ENCODE results near the gene PPP3CB. TPM values are rescaled to one million over a fixed set of nuclear protein-coding genes. Genes with fewer than 3 reads are reported as not detected.

The PPP3CB gene
- total RNA-seq, 8 experiments from 2014 or later: 17.7 to 53.8 (median 39.7) TPM

DNA sequence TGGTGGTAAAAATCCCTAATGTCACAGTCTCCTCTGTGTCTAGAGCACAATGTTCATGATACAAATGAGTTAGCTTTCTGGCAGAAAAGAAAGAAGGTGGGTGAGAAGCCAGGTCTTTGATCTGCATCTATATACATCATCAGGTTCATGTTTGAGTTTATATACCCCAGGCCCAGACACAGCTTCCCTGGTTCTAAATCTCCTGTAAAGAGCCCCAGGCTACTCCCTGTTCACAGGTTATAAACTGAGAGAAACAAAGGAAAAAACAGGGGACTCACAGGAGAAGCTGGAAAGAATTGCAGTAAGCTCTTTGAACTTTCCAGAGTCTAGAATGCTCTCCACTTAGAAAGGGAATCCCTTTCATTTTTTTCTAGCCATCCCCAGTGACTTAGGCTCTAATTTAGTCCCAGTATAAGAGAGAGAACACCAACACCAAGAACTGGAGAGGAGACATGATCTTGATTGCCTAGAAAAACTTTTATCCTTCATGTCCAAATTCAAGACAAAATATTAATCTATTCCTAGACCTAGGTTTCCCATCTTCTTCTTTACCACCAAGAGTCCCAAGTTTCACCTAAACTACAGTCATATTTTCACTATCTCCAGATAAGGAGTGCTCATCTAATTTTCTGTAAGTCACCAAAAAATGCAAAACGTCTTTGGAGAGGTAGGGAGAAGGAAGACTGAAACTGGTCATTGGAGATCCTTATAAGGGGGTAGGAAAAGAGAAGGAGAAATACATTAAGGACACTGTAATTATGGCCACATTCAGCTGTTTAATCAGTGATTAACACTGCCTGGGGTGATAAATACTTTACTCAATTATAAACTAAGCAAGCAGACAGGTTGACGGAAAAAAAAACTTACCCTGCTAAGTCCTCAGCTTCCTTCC lies 62.9 kb downstream of the PPP3CB start:
- no peak overlapping the region for H3K27ac ChIP-seq
- 40 to 100% (median 63%) methylated on average over 1 to 2 of the region's 2 CpGs; no CpG with 5 or more reads in 3 of the 10 experiments for WGBS, 10 experiments
- ATAC-seq (replicated peaks in 6 of 8): no peak
- no peaks in the 10 kb centered on the region for H3K4me1 ChIP-seq (replicated peaks in 1 of 2)
- no peak overlapping the region for H3K4me3 ChIP-seq
- in situ Hi-C loops (cut with MboI; ENCODE audit: low pct_unique_long_range_greater_than_20kb in 2 of 9, low sequenced_read_pairs in 9 of 9, unreplicated experiment in 9 of 9): no loop called here

DNA sequence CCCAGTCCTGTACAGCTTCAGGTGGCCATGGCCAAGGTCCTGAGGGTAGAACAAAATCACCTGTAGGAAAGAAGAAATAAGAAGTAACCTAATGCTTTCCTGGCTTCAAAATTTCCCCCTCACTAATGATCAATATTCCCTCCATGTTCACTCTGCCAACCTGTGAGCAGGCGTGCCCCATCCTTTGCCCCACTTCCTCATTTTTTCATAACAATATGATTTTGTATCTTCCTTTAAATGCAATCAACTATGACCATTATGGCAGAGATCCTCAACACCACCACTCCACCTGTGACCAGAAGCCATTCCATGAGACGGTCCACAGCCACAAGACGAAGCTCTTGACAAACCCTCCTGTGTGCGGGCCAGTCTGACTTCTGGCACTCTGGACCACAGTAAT lies 69.5 kb downstream of the PPP3CB start:
- Histone ChIP-seq H3K4me1 (replicated peaks in 1 of 2) (no peaks in the 10 kb centered on the region), H3K4me3 (no peak overlapping the region), H3K27ac (no peak overlapping the region)
- in situ Hi-C loops (cut with MboI; ENCODE audit: low pct_unique_long_range_greater_than_20kb in 2 of 9, low sequenced_read_pairs in 9 of 9, unreplicated experiment in 9 of 9): no loop called here
- ATAC-seq (replicated peaks in 6 of 8): no peak
- 95 to 100% (median 100%) methylated on average over 1 to 4 of the region's 4 CpGs; no CpG with 5 or more reads in 4 of the 10 experiments for WGBS, 10 experiments

DNA sequence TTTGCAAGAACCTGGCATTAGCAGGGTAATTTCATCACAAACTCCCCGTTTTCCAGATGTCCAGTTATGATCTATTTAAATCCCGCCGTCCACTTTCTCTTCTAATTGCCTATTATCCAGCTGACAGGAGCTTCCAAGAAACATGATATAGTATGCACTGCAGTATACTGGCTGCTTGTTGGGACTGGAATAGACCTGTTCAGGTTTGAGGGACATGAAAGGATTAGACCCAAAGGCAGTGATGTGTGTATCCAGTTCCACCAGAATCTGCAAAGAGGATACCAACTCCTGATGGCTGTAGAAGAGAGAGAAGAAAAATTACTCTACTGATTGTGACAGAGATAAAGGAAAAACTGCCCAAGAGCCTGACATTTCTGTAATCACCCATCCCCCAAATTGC lies 71.3 kb downstream of the PPP3CB start:
- Histone ChIP-seq H3K4me3 (no peak overlapping the region), H3K4me1 (replicated peaks in 1 of 2) (no peaks in the 10 kb centered on the region), H3K27ac (no peak overlapping the region)
- in situ Hi-C loops (cut with MboI; ENCODE audit: low pct_unique_long_range_greater_than_20kb in 2 of 9, low sequenced_read_pairs in 9 of 9, unreplicated experiment in 9 of 9): no loop called here
- no peak for ATAC-seq (replicated peaks in 6 of 8)
- WGBS, 10 experiments: 80 to 100% (median 90%) methylated on average over 1 to 3 of the region's 3 CpGs; no CpG with 5 or more reads in 1 of the 10 experiments

DNA sequence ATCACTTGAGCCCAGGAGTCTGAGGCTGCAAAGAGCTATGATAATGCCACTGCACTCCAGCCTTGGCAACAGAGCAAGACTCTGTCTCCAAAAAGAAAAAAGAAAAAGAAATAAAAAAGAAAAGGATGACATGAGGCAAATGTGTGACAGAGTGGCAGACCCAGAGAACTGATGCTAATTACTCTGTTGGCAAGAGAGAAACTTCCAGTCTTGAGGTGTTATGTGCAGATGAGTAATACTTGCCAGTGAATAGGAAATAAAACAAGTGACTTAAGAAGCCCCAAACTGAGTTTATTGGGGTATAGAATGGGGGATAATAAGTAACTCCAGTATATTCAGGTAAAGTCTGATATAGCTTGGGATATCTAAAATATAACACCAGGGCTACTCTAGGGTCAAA lies 72.5 kb downstream of the PPP3CB start:
- no peak overlapping the region for H3K4me3 ChIP-seq
- H3K27ac ChIP-seq: no peak overlapping the region
- in situ Hi-C loops (cut with MboI; ENCODE audit: low pct_unique_long_range_greater_than_20kb in 2 of 9, low sequenced_read_pairs in 9 of 9, unreplicated experiment in 9 of 9): no loop called here
- H3K4me1 ChIP-seq (replicated peaks in 1 of 2): no peaks in the 10 kb centered on the region
- no peak for ATAC-seq (replicated peaks in 6 of 8)

DNA sequence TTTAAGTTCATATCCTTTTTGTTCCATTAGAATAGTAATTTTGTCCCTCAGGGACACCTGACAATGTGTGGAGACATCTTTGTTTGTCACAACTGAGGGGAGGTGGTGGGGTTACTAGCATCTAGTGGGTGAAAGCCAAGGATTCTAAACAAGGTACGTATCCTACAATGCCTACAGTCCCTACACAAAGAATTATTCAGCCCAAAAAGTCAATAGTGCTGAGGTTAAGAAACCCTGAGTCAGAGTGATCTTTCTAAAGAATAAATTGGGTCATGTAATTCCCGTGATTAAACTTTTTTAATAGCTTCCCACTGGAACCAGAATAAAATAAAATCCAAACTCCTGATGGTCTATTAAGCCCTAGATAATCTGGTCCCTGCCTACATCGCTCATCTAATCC lies 79.3 kb downstream of the PPP3CB start:
- 63 to 100% (median 93%) methylated on average over 1 to 3 of the region's 3 CpGs; no CpG with 5 or more reads in 2 of the 10 experiments for WGBS, 10 experiments
- Histone ChIP-seq H3K4me3 (no peak overlapping the region), H3K27ac (no peak overlapping the region), H3K4me1 (replicated peaks in 1 of 2) (peaks cover 5 to 8% of the 10 kb centered on the region in 2 donors)
- ATAC-seq (replicated peaks in 6 of 8): no peak
- in situ Hi-C loops (cut with MboI; ENCODE audit: low pct_unique_long_range_greater_than_20kb in 2 of 9, low sequenced_read_pairs in 9 of 9, unreplicated experiment in 9 of 9): no loop called here

DNA sequence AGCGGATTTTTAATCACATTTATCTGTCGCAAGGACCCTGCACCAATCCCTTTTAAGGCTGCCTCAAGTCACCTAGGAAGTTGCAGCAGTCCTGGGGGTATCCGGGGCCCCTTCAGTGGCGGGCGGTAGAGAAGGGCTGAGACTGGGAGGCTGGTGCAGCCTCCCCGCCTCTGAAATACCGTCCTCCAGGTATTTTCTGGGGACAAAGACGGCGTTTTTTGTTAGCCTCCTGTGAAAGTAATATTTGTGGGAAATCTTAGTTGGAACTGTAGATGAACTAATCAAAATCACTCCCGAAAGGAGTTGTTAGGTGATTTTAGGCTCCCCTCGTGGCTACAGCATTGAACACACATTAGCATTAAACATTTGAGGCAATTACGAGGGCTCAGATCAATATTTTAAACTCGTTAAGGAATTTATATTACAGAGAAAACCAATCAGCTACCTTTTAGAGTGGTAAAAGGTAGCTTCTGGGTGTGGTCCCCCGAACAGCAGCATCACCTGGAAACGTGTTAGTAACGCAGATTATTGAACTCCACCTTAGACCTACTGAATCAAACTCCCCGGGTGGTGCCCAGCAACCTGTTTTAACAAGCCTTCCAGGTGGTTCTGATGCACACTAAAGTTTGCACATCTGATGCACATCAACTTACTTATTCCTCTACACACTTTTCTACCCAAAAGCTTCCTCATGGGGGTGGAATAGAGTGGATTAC lies 81.4 kb downstream of the PPP3CB start:
- peaks cover 5 to 8% of the 10 kb centered on the region in 2 donors for H3K4me1 ChIP-seq (replicated peaks in 1 of 2)
- WGBS, 10 experiments: 0 to 33% (median 3%) methylated on average over 1 to 7 of the region's 17 CpGs; no CpG with 5 or more reads in 2 of the 10 experiments
- peak in 2 of 8 experiments; percentile 5 to 9 for ATAC-seq (replicated peaks in 6 of 8)
- peak overlapping the region; percentile 91 to 92 for H3K27ac ChIP-seq
- in situ Hi-C loops (cut with MboI; ENCODE audit: low pct_unique_long_range_greater_than_20kb in 2 of 9, low sequenced_read_pairs in 9 of 9, unreplicated experiment in 9 of 9): no loop called here
- H3K4me3 ChIP-seq: peak overlapping the region; percentile 86 to 92 (median 88)

DNA sequence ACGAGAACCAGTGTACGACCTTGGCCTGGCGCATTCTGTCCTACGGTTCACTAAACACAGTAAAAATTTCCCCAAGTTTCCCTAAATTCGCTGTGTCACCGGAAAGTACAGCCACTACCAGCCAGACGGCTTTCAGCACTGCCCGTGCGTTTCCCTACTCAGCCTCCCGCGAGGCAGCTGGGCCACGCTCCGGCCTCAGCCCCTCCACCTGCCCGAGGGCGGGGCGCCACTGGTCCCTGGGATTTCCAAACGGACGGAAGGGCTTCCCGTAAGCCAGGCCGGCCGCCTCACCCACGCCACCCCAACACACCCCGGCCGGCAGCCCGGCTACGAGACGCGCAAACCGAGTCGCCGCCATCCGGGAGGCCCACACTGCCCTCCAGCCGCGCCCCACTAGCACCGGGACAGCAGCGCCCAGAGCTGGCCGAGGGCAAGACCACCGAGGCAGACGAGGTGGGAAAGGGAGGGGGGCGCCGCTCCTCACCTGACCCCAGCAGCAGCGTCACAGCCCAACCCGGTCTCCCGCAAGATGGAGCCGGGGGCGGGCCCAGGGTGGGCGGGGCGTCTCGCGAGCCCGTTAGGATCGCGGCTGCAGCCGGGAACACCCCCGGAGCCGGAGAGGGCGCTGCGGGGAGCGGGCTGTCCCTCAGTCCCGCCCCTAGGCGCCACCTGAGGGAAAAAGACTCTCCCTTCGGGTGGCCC lies 82.1 kb downstream of the PPP3CB start, which contains the start of gene ANXA7:
Gene ANXA7 (minus strand): TSS at position 531 of the 702 bp plus-strand sequence. CDS start 13,202 bp downstream, outside the sequence.
- Histone ChIP-seq H3K27ac (peak within 1 kb of the TSS; percentile 91 to 92), H3K4me1 (replicated peaks in 1 of 2) (peaks cover 5 to 8% of the 10 kb centered on the region in 2 donors), H3K4me3 (peak within 1 kb of the TSS; percentile 86 to 92 (median 88))
- in situ Hi-C loops (cut with MboI; ENCODE audit: low pct_unique_long_range_greater_than_20kb in 2 of 9, low sequenced_read_pairs in 9 of 9, unreplicated experiment in 9 of 9): no loop called here
- peak; percentile 80 to 96 (median 95) for ATAC-seq (replicated peaks in 6 of 8)
- WGBS, 10 experiments: 0 to 2% (median 0%) methylated on average over 3 to 12 of the region's 62 CpGs; no CpG with 5 or more reads in 5 of the 10 experiments

DNA sequence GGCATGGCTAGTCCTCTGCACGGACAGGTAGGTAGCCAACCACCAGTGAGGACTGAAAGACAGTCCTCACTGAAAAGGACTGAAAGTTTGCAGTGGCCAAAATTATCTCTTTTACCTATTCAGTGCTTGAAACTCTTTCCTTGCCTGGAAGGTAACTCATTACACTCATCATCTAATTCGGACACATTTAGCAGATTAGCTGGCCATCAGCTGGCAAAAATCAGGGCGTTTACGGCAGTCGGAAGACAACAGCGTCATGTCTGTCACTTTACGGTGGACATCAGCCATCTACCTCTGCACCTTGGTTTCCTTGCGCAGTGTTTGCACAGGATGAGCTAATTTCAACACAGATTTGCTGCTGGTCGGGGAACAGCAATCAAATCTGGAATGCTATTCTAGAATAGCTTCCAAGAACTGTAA lies 82.7 kb downstream of the PPP3CB start:
- in situ Hi-C loops (cut with MboI; ENCODE audit: low pct_unique_long_range_greater_than_20kb in 2 of 9, low sequenced_read_pairs in 9 of 9, unreplicated experiment in 9 of 9): no loop called here
- ATAC-seq (replicated peaks in 6 of 8): peak; percentile 8 to 36 (median 20)
- peaks cover 5 to 8% of the 10 kb centered on the region in 2 donors for H3K4me1 ChIP-seq (replicated peaks in 1 of 2)

DNA sequence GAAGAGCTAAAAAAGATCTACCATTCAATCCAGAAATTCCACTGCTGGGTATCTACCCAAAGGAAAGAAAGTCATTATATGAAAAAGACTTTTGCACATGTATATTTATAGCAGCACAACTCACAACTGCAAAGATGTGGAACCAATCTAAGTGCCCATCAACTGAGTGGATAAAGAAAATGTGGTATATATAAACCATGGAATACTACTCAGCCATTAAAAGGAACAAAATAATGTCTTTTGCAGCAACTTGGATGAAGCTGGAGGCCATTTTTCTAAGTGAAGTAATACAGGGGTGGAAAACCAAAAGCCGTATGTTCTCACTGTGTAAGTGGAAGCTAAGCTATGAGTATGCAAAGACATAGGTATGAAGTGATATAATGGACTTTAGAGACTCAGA lies 84.9 kb downstream of the PPP3CB start:
- WGBS, 10 experiments: 86 to 100% (median 100%) methylated on average over 1 of the region's 1 CpG; no CpG with 5 or more reads in 3 of the 10 experiments
- H3K4me3 ChIP-seq: no peak overlapping the region
- peaks cover 5 to 8% of the 10 kb centered on the region in 2 donors for H3K4me1 ChIP-seq (replicated peaks in 1 of 2)
- ATAC-seq (replicated peaks in 6 of 8): no peak
- in situ Hi-C loops (cut with MboI; ENCODE audit: low pct_unique_long_range_greater_than_20kb in 2 of 9, low sequenced_read_pairs in 9 of 9, unreplicated experiment in 9 of 9): no loop called here
- no peak overlapping the region for H3K27ac ChIP-seq

More for the DNA sequence above, 82.7 kb downstream of the PPP3CB start:
- H3K27ac ChIP-seq: peak overlapping the region; percentile 91 to 92
- H3K4me3 ChIP-seq: peak overlapping the region; percentile 86 to 92 (median 88)
- 0 to 18% (median 2%) methylated on average over 1 to 9 of the region's 9 CpGs; no CpG with 5 or more reads in 1 of the 10 experiments for WGBS, 10 experiments

DNA sequence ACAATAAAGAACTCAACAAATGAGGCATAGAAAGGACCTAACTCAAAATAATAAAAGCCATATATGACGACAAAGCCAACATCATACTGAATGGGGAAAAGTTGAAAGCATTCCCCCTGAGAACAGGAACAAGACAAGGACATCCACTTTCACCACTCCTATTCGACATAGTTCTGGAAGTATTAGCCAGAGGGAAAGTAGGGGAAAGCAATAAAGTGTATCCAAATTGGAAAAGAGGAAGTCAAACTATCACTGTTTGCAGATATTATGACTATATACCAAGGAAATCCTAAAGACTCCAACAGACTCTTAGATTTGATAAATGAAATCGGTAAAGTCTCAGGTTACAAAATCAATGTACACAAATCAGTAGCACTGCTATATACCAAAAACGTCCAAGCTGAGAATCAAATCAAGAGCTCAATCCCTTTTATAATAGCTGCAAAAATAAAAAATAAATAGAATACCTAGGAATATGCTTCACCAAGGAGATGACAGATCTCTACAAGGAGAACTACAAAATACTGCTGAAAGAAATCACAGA lies 86.8 kb downstream of the PPP3CB start:
- H3K4me1 ChIP-seq (replicated peaks in 1 of 2): peaks cover 5% of the 10 kb centered on the region in 2 donors
- H3K4me3 ChIP-seq: no peak overlapping the region
- 53 to 93% (median 86%) methylated on average over 2 to 4 of the region's 4 CpGs; no CpG with 5 or more reads in 1 of the 10 experiments for WGBS, 10 experiments
- H3K27ac ChIP-seq: no peak overlapping the region
- in situ Hi-C loops (cut with MboI; ENCODE audit: low pct_unique_long_range_greater_than_20kb in 2 of 9, low sequenced_read_pairs in 9 of 9, unreplicated experiment in 9 of 9): no loop called here
- no peak for ATAC-seq (replicated peaks in 6 of 8)

DNA sequence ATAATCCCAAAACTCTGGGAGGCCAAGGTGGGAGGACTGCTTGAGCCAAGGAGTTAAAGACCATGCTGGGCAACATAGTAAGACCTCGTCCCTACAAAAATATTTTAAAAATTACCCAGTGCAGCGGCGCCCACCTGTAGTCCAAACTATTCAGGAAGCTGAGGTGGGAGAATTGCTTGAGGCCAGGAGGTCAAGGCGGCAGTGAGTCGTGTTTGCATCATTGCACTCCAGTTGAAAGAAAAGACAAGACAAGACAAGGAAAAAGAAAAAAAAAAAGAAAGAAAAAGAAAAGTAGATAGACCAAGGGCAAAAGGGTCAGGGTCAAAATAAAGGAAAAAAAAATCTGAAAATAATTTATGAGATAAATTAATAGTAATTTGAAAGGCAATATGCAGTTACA lies 87.8 kb downstream of the PPP3CB start:
- WGBS, 10 experiments: 67 to 96% (median 90%) methylated on average over 3 to 5 of the region's 5 CpGs
- no peak for ATAC-seq (replicated peaks in 6 of 8)
- no peak overlapping the region for H3K4me3 ChIP-seq
- in situ Hi-C loops (cut with MboI; ENCODE audit: low pct_unique_long_range_greater_than_20kb in 2 of 9, low sequenced_read_pairs in 9 of 9, unreplicated experiment in 9 of 9): no loop called here
- H3K4me1 ChIP-seq (replicated peaks in 1 of 2): peaks cover 5% of the 10 kb centered on the region in 2 donors
- no peak overlapping the region for H3K27ac ChIP-seq

DNA sequence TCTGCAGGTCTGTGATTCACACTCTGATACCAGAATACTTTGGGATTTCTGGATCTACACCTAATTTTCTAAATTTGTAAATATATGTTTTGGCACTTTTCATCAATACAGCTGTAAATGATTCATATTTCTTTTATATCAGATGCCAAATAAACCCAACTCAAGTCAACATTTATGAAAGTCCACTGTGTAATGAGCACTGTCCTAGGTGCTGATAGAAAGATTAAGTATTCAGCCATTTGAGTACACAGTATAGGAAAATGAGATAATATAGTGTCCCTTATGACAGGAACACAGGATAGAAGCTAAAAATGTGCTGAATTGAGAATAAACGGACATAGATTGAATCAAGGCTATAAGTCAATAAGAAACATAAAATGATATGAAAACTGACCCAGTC lies 88.3 kb downstream of the PPP3CB start:
- no peak overlapping the region for H3K27ac ChIP-seq
- in situ Hi-C loops (cut with MboI; ENCODE audit: low pct_unique_long_range_greater_than_20kb in 2 of 9, low sequenced_read_pairs in 9 of 9, unreplicated experiment in 9 of 9): no loop called here
- ATAC-seq (replicated peaks in 6 of 8): no peak
- peaks cover 1 to 2% of the 10 kb centered on the region in 2 donors for H3K4me1 ChIP-seq (replicated peaks in 1 of 2)
- 89 to 100% (median 100%) methylated on average over 1 of the region's 1 CpG; no CpG with 5 or more reads in 1 of the 10 experiments for WGBS, 10 experiments
- no peak overlapping the region for H3K4me3 ChIP-seq
